Thyroid gland (tissue), 4 donors: ENCODE data around the gene MRPL9.

Experiments
- POLR2A ChIP-seq, 2 donors: fragments of 450-650 bp; IDR thresholded peaks; one replicate each; pipeline ENCODE4 v1.6.1; 2017; ENCODE audit warnings: antibody characterized with exemption in 2 of 2, mild to moderate bottlenecking in 2 of 2, moderate library complexity in 1 of 2
- TF ChIP-seq, protein P1 (sequence below), 6 experiments: fragments of 200-600 bp in 3 of 6; fragments of 450-650 bp in 3 of 6; sonication (generic) in 3 of 6; IDR thresholded peaks; one replicate each; pipeline ENCODE4 v1.5.1; 2016 to 2019; ENCODE audit warnings: antibody characterized with exemption in 6 of 6, mild to moderate bottlenecking in 2 of 6, inconsistent platforms in 1 of 6, moderate library complexity in 1 of 6

DNA sequence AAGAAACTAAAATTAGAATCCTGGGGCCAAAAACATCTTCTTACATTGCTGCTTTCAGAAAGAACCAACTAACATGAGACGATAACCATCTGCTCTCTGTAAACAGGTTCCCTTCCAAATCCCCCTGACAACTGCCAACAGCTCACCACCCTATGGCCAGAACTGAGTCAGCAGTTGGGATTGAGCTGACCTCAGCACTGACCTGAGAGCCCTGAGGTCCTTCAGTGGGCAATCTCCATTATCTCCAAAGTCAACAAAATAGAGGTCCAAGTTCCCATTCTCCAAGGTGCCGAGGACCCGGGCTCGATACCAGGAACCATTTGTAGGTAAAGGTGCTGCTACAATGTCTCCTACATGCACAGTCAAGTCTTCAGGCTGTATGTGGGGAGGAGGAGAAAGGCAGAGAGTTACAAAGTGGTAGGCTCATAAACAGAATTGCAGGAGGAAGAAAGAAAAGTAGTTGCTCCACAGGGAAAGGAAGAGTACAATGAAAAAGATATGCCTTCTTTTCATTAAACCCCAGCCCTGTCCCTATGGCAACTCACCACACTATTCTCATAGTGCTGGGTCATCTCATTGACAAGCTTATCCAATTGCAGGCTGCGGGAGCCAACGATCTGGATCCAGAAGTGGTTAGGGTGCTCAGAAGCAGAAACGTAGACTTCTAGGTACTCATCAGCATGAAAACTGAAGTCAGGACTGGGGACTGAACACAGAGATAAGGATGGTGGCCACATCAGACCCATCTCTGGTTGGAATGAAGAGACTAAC, 12.8 kb upstream of the MRPL9 start:
- TF ChIP-seq POLR2A (IDR thresholded peaks at IDR 0.05), result no peak
- TF ChIP-seq, protein P1, sequence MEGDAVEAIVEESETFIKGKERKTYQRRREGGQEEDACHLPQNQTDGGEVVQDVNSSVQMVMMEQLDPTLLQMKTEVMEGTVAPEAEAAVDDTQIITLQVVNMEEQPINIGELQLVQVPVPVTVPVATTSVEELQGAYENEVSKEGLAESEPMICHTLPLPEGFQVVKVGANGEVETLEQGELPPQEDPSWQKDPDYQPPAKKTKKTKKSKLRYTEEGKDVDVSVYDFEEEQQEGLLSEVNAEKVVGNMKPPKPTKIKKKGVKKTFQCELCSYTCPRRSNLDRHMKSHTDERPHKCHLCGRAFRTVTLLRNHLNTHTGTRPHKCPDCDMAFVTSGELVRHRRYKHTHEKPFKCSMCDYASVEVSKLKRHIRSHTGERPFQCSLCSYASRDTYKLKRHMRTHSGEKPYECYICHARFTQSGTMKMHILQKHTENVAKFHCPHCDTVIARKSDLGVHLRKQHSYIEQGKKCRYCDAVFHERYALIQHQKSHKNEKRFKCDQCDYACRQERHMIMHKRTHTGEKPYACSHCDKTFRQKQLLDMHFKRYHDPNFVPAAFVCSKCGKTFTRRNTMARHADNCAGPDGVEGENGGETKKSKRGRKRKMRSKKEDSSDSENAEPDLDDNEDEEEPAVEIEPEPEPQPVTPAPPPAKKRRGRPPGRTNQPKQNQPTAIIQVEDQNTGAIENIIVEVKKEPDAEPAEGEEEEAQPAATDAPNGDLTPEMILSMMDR (IDR thresholded peaks at IDR 0.05), result no peak
